Brain microvascular endothelial cell (primary cell): ENCODE data around the gene GSG1L.

Experiments used
- DNase-seq: peaks from one replicate; pipeline ENCODE4 v3.0.0-alpha.2; 2020
- H3K27ac ChIP-seq: fragments of 250-450 bp; sonication (Bioruptor Pico); 2 replicates; pipeline ENCODE4 v1.5.1; 2020; ENCODE audit warnings: mild to moderate bottlenecking, moderate library complexity
- H3K27me3 ChIP-seq: fragments of 250-450 bp; sonication (Bioruptor Pico); replicated peaks from 2 replicates; pipeline ENCODE4 v1.5.1; 2020; ENCODE audit warnings: mild to moderate bottlenecking
- H3K36me3 ChIP-seq: fragments of 250-450 bp; sonication (Bioruptor Pico); replicated peaks from 2 replicates; pipeline ENCODE4 v1.5.1; 2020; ENCODE audit warnings: mild to moderate bottlenecking
- H3K4me3 ChIP-seq: 2 replicates; pipeline ENCODE4 v1.5.1; 2011; ENCODE audit warnings: low read depth, mild to moderate bottlenecking, control low read depth, low read length, moderate library complexity
- in situ Hi-C: cut with HindIII; loops from 2 replicates; pipeline ENCODE4 v1.10.0; 2017; ENCODE audit warnings: low sequenced_read_pairs, low pct_ligation_motif_present
- TF ChIP-seq, protein P1 (sequence below): IDR thresholded peaks from 2 replicates; pipeline ENCODE4 v1.5.1; 2011; ENCODE audit warnings: low read depth, mild to moderate bottlenecking, moderate library complexity, low read length, control low read depth, inconsistent platforms; ENCODE audit errors: missing control alignments

The GSG1L gene

GRCh38 chr16:28051486-28051885 lies 12.0 kb downstream of the GSG1L start:
- H3K4me3 ChIP-seq, result no peak overlapping the region
- H3K27me3 ChIP-seq, result no peaks in the 10 kb centered on the region
- H3K36me3 ChIP-seq, result no peaks in the 10 kb centered on the region
- in situ Hi-C loops, result no loop called here
- no peak for DNase-seq
- TF ChIP-seq, protein P1, sequence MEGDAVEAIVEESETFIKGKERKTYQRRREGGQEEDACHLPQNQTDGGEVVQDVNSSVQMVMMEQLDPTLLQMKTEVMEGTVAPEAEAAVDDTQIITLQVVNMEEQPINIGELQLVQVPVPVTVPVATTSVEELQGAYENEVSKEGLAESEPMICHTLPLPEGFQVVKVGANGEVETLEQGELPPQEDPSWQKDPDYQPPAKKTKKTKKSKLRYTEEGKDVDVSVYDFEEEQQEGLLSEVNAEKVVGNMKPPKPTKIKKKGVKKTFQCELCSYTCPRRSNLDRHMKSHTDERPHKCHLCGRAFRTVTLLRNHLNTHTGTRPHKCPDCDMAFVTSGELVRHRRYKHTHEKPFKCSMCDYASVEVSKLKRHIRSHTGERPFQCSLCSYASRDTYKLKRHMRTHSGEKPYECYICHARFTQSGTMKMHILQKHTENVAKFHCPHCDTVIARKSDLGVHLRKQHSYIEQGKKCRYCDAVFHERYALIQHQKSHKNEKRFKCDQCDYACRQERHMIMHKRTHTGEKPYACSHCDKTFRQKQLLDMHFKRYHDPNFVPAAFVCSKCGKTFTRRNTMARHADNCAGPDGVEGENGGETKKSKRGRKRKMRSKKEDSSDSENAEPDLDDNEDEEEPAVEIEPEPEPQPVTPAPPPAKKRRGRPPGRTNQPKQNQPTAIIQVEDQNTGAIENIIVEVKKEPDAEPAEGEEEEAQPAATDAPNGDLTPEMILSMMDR, result no peak
- H3K27ac ChIP-seq, result no peak overlapping the region

- TF ChIP-seq, protein P1, result no peak
- no peak overlapping the region for H3K27ac ChIP-seq
- H3K27me3 ChIP-seq, result no peaks in the 10 kb centered on the region
- in situ Hi-C loops, result no loop called here
- no peak for DNase-seq
- H3K36me3 ChIP-seq, result no peaks in the 10 kb centered on the region
- no peak overlapping the region for H3K4me3 ChIP-seq
These were observed 20.7 kb downstream of the GSG1L start for GRCh38 chr16:28042811-28043210.

GRCh38 chr16:28041615-28042014 lies 21.9 kb downstream of the GSG1L start:
- H3K36me3 ChIP-seq, result no peaks in the 10 kb centered on the region
- DNase-seq, result no peak
- no peaks in the 10 kb centered on the region for H3K27me3 ChIP-seq
- H3K4me3 ChIP-seq, result no peak overlapping the region
- in situ Hi-C loops, result no loop called here
- no peak overlapping the region for H3K27ac ChIP-seq
- TF ChIP-seq, protein P1, result no peak

DNA sequence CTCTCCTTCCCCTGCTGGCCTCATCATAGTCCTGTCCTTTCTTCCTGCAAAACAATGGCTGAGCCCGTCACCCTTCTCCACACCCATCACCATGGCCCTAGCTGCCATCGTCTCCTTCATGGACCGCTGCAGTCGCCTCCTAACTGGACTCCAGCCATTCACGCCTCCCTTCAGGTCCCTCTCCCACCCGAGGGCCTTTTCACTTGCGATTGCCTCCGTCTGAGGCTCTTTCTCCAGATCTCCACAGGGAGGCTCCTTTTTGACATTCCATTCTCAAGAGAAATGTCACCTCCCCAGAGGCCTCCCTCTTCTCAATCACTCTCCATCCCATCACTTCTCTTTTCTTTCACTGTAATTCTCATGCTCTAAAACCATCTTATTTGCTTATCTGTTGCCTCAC lies 23.5 kb downstream of the GSG1L start:
- in situ Hi-C loops, result no loop called here
- H3K27me3 ChIP-seq, result no peaks in the 10 kb centered on the region
- DNase-seq, result no peak
- TF ChIP-seq, protein P1, result no peak
- no peak overlapping the region for H3K4me3 ChIP-seq
- no peak overlapping the region for H3K27ac ChIP-seq
- no peaks in the 10 kb centered on the region for H3K36me3 ChIP-seq

GRCh38 chr16:28039493-28039892 lies 24.0 kb downstream of the GSG1L start:
- Histone ChIP-seq H3K4me3 (no peak overlapping the region), H3K27me3 (no peaks in the 10 kb centered on the region), H3K27ac (no peak overlapping the region), H3K36me3 (no peaks in the 10 kb centered on the region)
- TF ChIP-seq, protein P1, result no peak
- in situ Hi-C loops, result no loop called here
- DNase-seq, result no peak

GRCh38 chr16:28038409-28038808 lies 25.1 kb downstream of the GSG1L start:
- TF ChIP-seq, protein P1, result no peak
- no peaks in the 10 kb centered on the region for H3K36me3 ChIP-seq
- DNase-seq, result no peak
- in situ Hi-C loops, result no loop called here
- H3K27me3 ChIP-seq, result no peaks in the 10 kb centered on the region
- no peak overlapping the region for H3K27ac ChIP-seq
- H3K4me3 ChIP-seq, result no peak overlapping the region
